ENCODE data around the gene NTM.
"Not testable (repeated sequence)": the region's sequence is repeated elsewhere in the genome, so short reads cannot be mapped to it uniquely, and the experiment has no call there.

Gene NTM

GRCh38 chr11:131908316-131908715 lies 537.9 kb downstream of the NTM start:
- DNase-seq: no peak

DNA sequence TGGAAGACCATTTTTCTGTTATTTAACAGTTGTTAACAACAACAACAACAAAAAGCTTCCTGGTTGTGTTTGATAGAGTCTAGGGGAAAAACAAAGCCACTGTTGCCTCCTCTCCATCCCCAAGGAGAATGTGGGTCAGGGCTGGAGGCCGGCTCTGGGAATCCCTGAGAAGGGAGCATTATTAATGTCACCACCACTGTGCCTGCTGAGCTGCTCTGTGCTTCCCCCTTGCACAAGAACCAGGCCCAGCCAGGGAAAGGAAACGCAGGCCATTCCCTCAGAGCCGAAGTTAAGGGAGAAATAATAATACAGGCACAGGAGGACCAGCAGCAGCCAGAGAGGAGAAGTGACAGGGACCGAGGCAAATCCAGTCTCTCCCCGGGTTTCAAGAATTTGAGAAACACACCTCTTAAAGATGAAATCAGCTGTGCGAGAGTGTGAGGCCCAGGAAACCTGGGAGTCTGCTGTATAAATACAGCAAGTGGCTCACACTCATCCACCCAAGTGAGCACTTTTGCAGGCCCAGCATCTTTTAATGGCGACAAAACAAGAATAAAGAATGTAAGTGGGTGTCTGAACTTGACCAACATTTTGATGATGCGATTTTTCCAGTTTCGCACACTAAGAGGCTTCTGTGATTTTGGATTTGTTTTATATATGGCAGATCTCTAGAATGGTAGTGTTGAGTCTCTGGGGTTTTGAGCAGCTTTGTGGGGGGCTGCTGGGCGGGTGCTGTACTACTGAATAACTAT lies 539.2 kb downstream of the NTM start:
- no peak for DNase-seq

GRCh38 chr11:131910178-131910522 lies 539.7 kb downstream of the NTM start:
- DNase-seq: no peak

DNA sequence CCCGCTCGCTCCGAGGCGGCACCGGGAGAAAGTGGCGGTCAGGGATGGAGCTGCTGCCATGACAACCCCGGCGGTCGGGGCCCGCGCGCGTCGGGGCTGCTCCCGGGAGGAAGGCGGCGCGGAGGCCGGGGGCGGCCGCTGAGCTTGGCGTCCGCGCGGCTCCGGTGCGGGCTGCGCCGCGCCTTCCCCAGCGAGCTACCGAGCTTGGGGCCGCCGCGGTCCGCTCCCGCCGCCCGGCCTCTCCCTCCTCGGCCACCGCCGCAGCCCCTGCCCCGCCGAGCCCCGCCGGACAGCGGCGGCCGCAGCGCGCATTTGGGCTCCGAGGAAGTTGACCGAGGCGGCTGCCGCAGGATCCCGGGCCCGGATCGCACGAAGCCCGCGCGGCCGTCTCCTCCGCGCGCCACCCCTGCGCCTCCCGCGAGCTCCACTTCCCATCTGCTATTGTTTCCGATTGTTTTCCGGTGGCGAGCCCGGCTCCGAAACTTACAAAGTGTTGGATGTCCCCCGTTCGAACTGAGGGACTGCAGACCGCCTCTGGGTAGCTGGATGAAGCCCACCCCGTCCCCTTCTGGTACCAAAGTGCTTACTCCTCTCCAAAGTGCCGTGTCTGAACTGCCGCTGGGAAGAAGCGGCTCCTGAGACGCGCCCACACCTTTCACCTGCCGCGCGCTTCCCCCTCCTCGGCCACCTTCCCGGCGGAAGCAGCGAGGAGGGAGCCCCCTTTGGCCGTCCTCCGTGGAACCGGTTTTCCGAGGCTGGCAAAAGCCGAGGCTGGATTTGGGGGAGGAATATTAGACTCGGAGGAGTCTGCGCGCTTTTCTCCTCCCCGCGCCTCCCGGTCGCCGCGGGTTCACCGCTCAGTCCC lies 540.3 kb downstream of the NTM start:
- DNase-seq: no peak

GRCh38 chr11:131911388-131912032 lies 541.1 kb downstream of the NTM start:
- not testable (repeated sequence) for DNase-seq

- DNase-seq: no peak
Observed at GRCh38 chr11:131912134-131912533, 541.7 kb downstream of the NTM start.

GRCh38 chr11:131913267-131913666 lies 542.9 kb downstream of the NTM start:
- no peak for DNase-seq

DNA sequence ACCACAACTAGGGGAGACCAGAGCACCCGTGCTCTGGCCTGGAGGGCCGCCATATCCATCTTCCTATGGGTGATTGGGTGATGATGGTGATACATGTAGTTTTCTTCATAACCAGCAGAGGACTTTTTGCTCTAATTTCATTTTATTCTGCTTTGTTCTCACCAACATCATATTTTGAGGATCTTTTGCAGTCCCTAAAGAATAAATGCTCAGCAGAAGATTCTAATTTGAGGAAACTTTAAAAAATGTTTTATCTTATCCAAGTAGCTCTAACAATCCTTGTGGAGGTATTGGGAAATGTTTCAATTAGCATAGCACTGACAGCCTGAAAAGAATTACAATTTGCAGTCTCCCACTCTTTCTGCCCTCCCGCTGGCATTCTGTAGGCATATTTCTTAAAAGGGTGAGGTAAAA lies 544.0 kb downstream of the NTM start:
- DNase-seq: no peak

GRCh38 chr11:131916638-131917037 lies 546.2 kb downstream of the NTM start:
- DNase-seq: no peak

GRCh38 chr11:131917634-131918384 lies 547.4 kb downstream of the NTM start:
- DNase-seq: no peak

DNA sequence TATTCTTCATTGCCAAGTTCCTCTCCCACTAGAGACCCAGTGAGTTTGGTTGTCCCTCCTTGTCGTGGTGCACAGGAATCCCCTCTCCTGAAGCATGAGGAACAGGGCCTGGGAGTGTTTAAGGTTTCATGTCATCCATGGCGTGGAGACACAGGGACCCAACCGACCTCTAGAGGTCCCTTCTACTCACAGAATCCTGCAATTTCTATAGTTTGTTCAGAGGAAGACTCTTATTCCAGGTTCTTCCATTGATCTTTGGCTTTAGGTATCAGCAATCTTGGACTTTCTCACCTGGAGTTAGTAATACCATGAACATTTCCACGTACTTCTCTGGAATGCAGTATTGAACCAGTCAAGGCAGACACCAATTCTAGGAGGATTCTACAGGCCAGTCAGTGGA lies 548.2 kb downstream of the NTM start:
- DNase-seq: no peak

DNA sequence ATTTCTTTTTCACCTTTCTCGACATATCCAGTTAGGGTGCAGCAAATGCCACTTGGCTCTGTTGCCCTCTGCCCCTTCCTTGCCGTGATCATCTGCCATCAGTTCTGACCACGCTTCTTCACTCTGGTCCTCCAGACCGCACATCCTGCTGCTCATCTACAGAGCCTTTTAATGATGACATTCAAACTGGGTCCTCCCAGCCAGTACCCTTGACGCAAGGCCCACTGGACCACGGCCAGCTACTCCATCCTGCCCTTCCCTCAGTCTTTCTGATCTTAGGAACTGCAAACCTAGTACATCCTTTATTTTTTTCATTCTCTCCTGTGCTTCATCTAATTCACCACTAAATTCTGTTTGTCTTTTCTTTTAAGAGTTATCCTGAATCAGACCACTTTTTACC lies 551.8 kb downstream of the NTM start:
- no peak for DNase-seq

DNA sequence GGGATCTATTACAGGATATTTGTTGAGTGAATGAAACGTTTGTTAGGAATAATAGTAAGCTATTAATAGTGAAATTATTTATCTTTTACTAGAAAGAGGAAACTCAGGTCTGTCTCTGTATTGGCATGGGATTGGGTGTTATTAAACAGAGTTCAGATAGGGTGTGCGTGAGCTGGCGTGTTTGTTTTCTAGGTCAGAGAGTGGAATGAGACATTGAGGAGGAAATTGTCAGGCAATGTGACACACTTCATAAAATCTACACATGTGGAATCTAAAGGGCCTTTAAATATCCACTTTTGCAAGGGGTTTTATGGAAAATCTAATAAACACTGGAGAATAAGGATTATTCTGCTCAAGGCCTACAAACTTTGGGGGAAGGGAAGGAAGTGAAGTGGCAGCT lies 552.9 kb downstream of the NTM start:
- DNase-seq: no peak

- DNase-seq: no peak
Observed at GRCh38 chr11:131924001-131924400, 553.6 kb downstream of the NTM start.

DNA sequence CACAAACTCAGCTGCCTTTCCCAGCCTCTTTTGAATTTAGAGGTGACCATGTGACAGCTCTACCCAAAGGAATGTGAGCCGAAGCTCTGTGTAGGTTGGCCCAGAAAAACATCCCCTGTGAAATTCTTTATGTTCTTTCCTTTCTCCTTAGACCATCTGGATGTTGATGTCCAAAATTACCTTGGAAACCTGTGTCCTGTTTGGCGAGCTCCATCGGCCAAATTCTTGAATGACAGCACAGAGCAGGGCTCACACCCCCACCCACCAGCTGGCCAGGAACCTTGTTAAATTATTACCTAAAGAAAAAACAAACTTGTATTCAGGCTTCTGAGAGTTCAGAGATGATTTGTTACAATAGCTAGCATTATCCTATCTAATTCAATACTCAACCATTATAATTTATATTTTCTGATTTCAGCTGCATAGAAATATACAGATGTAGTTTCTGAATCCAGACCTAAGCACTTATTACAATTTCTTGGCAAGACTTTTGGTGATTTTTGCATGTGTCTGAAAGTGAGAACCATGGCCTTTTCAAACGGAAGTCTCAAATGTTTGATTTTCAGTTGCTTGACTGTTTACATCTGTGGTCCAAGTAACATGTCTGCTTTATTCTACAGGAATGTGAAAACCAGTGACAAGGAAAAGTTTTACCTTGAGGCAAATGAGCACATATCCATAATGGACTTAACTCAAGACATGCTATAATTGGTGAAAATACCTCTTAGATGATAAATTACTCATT lies 554.2 kb downstream of the NTM start:
- DNase-seq: no peak

GRCh38 chr11:131925829-131926228 lies 555.4 kb downstream of the NTM start:
- DNase-seq: no peak

DNA sequence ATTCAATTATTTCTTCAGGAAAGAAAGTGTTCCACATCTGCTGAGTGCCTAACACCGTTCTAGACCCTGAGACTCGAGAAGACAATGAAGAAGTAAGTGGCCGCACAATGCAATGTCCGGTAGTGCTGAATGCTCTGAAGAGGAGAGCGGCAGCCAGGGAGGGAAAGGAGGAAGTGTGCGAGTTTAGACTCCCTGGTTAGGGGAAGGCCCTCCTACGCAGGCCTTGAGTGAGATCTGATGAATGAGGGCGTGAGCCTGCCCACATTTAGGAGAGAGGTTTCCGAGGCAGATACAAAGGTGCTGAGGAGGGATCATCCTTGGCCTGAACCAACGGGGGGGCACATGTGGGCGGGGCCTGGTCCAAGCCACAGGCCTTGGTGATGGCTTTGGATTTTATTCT lies 558.6 kb downstream of the NTM start:
- no peak for DNase-seq

GRCh38 chr11:131932584-131933325 lies 562.3 kb downstream of the NTM start:
- DNase-seq: no peak

DNA sequence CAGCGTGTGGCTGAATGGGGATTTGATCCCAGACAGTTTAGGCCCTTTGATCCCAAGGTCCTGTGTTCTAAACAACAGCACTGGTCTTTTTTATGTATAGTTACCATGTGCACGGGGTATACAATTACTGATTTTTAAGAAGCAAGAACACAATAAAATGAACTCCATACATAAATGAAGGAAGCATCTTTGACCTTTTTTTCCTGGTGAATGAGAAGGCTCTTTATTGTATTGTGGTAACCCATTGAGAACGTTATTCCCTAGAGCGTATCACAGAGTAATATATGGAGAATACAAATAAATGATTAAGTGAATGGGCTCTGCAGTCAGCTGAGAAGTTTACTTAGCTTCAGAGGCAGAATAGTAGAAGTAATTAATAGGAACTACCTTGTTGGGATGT lies 563.6 kb downstream of the NTM start:
- DNase-seq: no peak

GRCh38 chr11:131938351-131938751 lies 567.9 kb downstream of the NTM start:
- DNase-seq: no peak

DNA sequence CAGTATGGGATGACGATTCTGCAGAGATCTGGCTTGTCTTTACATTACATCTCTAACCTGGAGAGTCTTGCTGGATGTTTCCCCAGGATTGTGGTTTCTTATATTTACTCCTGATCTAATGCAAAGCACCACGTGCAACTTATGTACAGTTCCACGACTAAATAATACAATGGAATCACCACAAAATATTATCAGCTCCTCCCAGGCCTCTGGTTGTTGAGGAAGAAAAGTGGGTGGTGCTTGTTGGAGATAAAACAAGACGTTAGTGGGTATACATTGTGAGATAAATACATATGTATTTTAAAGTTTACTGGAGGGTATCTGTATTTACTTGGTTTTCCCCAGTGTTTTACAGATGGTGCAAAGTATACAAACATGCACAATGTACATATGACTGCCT lies 569.7 kb downstream of the NTM start:
- no peak for DNase-seq

DNA sequence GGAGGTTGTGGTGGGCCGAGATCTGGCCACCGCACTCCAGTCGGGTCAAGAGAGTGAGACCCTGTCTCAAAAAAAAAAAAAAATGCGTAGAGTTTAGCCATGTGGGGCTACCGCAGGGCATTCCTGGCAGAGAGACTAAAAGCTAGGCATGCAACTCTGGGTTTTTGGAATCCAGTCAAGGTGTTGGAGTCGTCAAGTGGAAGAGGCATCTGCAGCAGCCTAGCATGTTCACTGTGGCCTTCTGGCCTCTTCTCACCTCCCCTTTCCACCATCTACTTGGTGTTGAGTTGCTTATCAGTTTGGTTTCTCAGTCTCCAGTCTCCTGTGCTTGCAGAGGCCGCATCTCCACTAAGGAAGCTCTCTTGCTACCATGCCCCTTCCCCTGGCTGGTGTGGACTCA lies 572.5 kb downstream of the NTM start:
- DNase-seq: no peak

Measured in Kasumi-1 (cell line).